Measurements from ENCODE around the gene CST9. TPM values are rescaled to one million over a fixed set of nuclear protein-coding genes. Genes with fewer than 3 reads are reported as not detected.

Gene CST9
- total and polyA plus RNA-seq, 9 of the 15 experiments (the other 6 are each of a cell fraction or from before 2014, with no cell fraction given), result not detected

DNA sequence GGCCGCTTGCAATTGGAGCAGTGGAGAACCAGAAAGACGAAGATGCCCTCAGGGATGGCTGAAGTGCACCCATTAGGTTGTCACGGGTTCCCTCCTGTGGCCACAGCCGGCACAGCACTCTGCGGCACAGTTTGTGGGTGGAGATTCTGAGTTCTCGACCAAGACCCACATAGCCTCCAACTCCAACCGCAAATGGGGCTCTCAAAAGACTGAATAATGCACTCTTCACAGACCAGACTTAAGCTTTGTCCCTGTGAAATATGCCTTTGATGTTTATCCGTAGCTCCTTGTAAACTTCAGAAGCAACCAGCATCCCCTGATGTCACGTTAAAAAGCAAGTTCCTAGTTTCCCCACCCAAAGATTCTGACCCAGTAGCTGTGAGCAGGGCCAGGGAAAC, 934 bp upstream of the CST9 start (continued):
- TF ChIP-seq, protein P1, sequence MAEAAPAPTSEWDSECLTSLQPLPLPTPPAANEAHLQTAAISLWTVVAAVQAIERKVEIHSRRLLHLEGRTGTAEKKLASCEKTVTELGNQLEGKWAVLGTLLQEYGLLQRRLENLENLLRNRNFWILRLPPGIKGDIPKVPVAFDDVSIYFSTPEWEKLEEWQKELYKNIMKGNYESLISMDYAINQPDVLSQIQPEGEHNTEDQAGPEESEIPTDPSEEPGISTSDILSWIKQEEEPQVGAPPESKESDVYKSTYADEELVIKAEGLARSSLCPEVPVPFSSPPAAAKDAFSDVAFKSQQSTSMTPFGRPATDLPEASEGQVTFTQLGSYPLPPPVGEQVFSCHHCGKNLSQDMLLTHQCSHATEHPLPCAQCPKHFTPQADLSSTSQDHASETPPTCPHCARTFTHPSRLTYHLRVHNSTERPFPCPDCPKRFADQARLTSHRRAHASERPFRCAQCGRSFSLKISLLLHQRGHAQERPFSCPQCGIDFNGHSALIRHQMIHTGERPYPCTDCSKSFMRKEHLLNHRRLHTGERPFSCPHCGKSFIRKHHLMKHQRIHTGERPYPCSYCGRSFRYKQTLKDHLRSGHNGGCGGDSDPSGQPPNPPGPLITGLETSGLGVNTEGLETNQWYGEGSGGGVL (CRISPR knock-in tag; IDR thresholded peaks at IDR 0.05), result no peak
- TF ChIP-seq BHLHE40 (IDR thresholded peaks at IDR 0.05; ENCODE audit: low read length) (no peak), ZNF766 (CRISPR knock-in tag; conservative IDR thresholded peaks at IDR 0.05) (no peak), ZNF644 (tag; IDR thresholded peaks at IDR 0.05; ENCODE audit: low read depth) (no peak), CBFA2T3 (IDR thresholded peaks at IDR 0.05) (no peak), PRPF4 (IDR thresholded peaks at IDR 0.05; ENCODE audit: insufficient read depth, low read depth, low read length, poor library complexity, severe bottlenecking) (no peak), CAMTA2 (CRISPR knock-in tag; conservative IDR thresholded peaks at IDR 0.05) (no peak), RBFOX2 (IDR thresholded peaks at IDR 0.05; ENCODE audit: low read depth, low read length) (no peak), CBX5 (IDR thresholded peaks at IDR 0.05; ENCODE audit: borderline replicate concordance, low read depth) (no peak), RB1 (IDR thresholded peaks at IDR 0.05; ENCODE audit: low read depth) (peak; percentile 32; the same call in 1 of the 2 replicates), SRF (CRISPR knock-in tag; IDR thresholded peaks at IDR 0.05) (no peak), NFRKB (IDR thresholded peaks at IDR 0.05; ENCODE audit: low read depth) (no peak), SPI1 (IDR thresholded peaks at IDR 0.05; ENCODE audit: borderline replicate concordance, low read depth, low read length) (no peak), DMBX1 (CRISPR knock-in tag; IDR thresholded peaks at IDR 0.05; ENCODE audit: borderline replicate concordance) (no peak), NFIC (IDR thresholded peaks at IDR 0.05) (no peak), NEUROD1 (IDR thresholded peaks at IDR 0.05; ENCODE audit: borderline replicate concordance, low read depth, low read length, partially characterized antibody) (no peak), RAD21 (CRISPR knock-in tag; conservative IDR thresholded peaks at IDR 0.05 in 1 of 2, IDR thresholded peaks at IDR 0.05 in 1 of 2) (peak; percentile 64 to 79)
- TF ChIP-seq, protein P2, sequence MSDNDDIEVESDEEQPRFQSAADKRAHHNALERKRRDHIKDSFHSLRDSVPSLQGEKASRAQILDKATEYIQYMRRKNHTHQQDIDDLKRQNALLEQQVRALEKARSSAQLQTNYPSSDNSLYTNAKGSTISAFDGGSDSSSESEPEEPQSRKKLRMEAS (CRISPR knock-in tag; IDR thresholded peaks at IDR 0.05), result no peak
- TF ChIP-seq, protein P3, sequence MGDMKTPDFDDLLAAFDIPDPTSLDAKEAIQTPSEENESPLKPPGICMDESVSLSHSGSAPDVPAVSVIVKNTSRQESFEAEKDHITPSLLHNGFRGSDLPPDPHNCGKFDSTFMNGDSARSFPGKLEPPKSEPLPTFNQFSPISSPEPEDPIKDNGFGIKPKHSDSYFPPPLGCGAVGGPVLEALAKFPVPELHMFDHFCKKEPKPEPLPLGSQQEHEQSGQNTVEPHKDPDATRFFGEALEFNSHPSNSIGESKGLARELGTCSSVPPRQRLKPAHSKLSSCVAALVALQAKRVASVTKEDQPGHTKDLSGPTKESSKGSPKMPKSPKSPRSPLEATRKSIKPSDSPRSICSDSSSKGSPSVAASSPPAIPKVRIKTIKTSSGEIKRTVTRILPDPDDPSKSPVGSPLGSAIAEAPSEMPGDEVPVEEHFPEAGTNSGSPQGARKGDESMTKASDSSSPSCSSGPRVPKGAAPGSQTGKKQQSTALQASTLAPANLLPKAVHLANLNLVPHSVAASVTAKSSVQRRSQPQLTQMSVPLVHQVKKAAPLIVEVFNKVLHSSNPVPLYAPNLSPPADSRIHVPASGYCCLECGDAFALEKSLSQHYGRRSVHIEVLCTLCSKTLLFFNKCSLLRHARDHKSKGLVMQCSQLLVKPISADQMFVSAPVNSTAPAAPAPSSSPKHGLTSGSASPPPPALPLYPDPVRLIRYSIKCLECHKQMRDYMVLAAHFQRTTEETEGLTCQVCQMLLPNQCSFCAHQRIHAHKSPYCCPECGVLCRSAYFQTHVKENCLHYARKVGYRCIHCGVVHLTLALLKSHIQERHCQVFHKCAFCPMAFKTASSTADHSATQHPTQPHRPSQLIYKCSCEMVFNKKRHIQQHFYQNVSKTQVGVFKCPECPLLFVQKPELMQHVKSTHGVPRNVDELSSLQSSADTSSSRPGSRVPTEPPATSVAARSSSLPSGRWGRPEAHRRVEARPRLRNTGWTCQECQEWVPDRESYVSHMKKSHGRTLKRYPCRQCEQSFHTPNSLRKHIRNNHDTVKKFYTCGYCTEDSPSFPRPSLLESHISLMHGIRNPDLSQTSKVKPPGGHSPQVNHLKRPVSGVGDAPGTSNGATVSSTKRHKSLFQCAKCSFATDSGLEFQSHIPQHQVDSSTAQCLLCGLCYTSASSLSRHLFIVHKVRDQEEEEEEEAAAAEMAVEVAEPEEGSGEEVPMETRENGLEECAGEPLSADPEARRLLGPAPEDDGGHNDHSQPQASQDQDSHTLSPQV (IDR thresholded peaks at IDR 0.05), result no peak
